Measurements from ENCODE around the gene PATL2.

GRCh38 chr15:44673639-44674038, 37.5 kb downstream of the PATL2 start:
- TF ChIP-seq CTCF (conservative IDR thresholded peaks at IDR 0.05; ENCODE audit: low read length) (no peak), EZH2phosphoT487 (IDR thresholded peaks at IDR 0.05; ENCODE audit: borderline replicate concordance, low read depth, low read length) (no peak)

Data from OCI-LY7 (cell line).